NCI-H2107 treated with DMSO at 0.1 percent for 48 hours (cell line): Measurements from ENCODE around the gene DCP1A.
"Not testable (repeated sequence)": the region's sequence is repeated elsewhere in the genome, so short reads cannot be mapped to it uniquely, and the experiment has no call there.

ENCODE experiments used
- DNase-seq: peaks from one replicate; lab custom pipeline; 2025; ENCODE audit not compliant: unreplicated experiment; lab: John Stamatoyannopoulos, UW

DCP1A gene

DNA sequence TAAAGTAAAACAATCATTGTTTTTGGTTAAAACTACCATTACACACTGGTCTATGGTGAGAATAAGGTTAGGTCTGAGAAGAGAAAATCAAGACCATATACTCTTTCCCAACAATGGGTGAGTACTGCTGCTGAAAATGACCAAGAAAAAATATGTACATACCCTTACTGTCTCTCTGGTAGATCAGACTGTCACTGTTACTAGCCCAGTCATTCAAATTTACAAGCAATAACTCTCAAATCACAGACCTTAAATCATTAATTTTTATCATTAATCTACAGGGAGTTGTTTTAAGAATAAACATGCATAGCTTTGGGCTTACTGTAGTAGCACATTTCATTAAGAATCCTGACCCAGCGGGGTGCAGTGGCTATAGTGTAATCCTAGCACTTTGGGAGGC is 17.4 kb downstream of the DCP1A start:
- DNase-seq = no peak

DNA sequence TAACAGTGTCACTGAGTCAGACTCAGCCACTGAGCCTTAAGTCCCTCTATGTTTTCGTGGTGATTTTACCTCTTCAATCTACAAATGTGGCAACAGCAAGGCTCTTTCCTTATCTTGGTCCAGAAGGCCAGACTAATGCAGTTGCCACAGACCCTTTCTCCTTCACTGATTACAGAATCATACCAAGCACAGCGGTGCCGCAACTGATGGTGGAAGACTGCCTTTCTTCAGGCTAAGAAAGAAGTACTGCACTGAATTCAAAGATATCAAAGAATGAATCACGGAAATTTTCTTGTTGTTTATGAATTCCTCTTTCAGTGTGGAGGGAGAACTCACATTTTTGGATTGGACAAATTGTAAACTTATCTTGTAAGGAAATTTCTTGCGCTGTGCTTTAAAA is 18.6 kb downstream of the DCP1A start:
- DNase-seq = no peak

DNA sequence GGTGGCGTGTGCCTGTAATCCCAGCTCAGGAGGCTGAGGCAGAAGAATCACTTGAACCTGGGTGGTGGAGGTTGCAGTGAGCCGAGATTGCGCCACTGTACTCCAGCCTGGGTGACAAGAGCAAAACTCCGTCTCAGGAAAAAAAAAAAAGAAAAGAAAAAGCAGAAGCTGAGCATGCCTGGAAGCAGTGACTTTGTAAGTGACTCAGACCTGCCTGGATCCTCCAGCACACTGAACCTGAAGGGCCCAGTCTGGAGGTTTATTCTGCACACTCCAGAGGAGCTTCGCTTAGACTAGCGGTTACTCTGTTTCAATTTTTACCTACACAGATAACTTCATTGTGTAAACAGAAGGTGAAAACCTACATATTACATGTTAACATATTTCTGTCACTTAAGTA is 19.4 kb downstream of the DCP1A start:
- not testable (repeated sequence) for DNase-seq

DNA sequence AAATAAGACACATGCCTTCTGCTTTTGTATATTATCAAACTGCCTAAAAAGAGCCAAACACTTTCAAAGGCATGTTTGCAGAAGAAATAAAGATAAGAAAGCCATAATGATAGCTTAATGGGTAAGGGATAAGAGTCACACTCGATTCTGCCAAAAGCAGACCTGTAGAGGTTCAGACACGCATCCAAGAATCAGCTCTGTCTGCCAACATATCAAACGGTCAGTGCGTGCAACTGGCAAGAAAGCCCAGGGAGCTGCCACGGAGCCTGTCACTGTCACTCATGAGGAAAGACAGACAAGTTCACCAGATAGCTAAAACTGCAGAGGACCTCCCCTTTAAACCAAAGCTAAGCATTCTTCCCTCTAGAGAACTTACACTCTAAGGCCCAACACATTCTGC is 23.2 kb downstream of the DCP1A start:
- DNase-seq = no peak

DNA sequence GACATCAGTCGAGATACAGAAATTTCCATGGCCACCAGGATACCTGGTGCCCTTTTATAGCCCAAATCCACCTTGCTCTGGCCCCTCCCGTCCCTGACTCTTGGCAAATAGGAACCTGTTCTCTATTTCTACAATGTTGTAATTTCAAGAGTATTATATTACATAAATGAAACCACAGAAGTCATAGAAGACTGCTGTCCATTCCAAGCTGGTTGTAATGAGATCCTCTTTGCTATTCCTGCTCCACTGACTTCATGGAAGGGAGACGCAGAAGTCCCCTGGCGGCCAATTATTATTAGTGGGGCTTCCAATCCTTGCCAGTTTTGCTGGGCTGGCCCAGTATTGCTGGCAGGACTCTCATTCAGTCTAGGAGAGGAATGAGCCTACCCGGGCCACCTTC is 26.6 kb downstream of the DCP1A start:
- DNase-seq = peak; percentile 72

DNA sequence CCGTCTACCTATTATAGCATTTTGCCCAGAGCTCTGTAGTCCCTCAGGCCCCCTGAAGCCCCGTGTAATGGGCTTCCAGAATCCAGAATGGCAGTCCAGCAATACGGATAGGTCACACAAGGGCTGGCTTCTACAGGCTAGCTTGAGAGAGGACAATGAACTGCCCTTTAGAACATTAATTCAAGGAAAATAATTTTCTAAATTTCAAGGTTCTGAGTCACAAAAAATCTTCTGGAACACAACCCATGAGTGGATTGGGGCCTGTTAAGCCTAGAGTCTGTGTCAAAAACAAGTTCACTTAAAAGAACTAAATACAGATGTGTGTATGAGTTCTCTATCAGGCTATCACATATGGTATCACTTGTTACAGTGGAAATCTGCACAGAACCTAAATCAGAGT is 28.8 kb downstream of the DCP1A start:
- no peak for DNase-seq

DNA sequence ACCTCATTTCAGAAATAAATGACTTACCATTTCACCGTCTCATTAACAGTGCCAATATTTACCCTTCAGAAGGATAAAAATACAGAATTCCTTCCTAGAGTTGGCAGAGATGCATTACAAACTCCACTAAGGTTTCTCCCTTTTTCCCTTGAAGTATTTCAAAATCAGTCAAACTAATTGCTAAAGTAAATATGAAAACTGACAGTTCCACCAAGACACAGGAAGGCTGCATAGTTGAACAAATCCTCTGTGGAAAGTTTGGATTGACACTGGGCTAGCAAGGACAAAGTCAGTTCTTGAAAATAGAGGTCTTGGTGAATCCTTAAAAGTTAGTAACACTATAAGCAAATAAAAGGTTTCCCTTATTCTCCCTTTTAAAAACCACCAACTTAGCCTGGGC is 34.5 kb downstream of the DCP1A start:
- DNase-seq = no peak

DNA sequence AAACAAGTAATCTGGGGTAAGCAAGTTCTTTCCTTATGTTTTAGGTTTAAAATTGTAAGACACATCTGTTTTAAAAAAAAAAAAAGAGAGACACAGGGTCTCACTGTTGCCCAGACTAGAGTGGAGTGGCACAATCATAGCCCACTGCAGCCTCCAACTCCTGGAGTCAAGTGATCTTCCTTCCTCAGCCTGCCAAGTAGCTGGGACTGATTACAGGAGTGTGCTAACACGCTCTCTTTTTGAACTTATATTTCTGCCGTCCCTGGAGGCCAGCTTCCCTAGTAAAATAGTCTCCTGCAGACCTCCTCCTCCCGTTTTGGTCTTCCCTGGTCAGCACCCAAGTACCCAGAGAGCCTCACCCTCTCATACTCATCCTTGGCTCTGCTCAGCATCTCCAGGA is 35.5 kb downstream of the DCP1A start:
- DNase-seq = no peak

DNA sequence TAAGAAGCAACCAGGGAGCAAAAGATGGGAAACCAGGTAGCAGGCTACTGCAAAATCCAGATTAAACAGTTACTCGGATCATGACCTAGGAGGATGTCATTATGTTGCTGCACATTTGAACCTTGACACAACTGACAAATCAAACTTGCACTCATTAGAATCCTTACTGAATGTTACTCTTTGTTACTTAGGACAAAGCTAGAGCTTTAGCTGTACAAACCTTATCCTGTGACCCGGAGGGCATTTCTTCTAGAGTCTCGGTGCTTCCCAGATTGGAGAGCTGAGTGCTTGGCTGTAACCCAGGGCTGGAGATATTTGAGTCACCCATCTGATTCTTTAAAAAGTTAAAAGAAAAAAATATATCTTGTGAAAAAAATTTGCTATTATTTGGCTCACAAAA is 43.4 kb downstream of the DCP1A start:
- no peak for DNase-seq

DNA sequence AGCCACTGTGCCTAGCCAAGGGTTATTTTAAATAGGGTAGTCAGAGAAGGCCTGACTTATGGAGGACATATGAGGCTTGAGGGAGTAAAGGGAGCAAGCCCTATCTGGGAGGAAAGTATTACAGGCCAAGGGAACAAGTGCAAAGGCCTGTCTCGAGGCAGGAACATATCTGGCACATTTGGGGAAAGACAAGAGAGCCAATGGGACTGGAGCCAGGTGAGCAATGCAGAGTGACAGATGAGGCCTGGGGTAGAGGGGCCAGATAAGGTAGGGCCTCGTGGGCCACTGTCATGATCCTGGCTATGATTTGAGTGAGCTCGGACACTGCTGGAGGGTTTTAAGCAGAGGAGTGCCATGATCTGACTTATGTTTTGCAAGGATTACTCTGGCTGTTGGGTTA is 43.8 kb downstream of the DCP1A start:
- DNase-seq = no peak

DNA sequence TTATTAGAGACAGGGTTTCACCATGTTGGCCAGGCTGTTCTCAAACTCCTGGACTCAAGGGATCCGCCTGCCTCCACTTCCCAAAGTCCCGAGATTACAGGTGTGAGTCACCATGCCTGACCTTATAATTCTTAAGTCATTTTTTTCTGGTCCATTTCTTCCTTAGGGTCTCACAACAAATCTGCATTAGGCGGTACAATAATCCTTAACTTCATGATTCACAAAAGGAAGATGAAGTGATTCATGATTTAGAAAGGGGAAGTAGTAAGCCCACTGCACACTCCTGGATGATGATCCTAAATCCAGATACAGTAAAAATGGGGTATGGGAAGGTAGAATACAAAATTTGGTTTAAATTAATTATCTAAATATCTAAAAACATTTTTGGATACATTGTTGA is 46.5 kb downstream of the DCP1A start:
- DNase-seq = no peak

DNA sequence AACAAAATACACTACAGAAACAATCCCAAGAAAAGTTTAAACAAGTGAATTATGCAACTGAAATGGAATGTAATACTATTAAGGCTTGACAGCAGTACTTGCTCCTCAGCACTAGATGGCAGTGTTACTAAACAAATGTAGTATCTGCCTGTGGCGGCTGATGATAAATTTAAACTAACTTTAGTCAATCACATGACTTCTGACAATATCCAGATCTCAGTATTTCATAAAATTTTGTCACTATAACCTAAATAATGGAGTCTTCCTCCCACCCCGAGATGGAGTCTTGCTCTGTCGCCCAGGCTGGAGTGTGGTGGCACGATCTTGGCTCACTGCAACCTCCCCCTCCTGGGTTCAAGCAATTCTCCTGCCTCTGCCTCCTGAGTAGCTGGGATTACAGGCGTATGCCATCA is 47.7 kb downstream of the DCP1A start:
- DNase-seq = peak; percentile 31

DNA sequence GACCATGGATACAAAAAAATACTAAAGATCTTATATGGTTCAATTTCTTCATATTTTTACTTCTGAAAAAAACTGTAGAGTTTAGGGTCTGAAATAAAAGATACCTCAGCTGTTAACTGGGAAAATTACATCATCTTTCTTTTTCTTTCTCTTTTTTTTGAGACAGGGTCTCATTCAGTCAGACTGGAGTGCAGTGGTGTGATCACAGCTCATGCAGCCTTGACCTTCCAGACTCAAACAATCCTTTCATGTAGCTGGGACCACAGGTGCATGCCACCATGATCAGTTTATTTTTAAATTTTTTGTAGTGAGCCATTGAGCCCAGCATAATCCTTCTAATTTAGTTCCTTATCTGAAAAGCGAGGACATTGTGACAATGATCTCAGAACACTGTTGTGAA is 51.9 kb downstream of the DCP1A start:
- no peak for DNase-seq

DNA sequence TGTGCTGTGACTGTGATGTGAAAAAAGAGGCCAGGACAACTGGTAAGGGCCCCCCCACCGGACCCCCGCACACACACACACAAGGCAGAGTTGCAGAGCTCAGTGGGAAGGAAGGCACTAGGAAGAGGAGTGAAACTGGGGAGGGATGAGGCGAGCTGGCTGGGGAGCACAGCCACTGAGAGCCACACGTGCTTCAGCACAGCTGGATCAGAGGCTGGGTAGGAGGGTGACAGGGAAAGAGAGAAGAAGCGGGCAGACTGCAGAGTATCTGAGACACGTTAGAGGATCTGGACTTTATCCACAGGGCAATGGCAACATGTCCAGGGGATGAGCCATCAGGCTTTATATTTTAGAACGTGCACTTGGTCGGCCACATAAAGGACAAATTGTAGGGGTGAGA is 53.5 kb downstream of the DCP1A start:
- no peak for DNase-seq

DNA sequence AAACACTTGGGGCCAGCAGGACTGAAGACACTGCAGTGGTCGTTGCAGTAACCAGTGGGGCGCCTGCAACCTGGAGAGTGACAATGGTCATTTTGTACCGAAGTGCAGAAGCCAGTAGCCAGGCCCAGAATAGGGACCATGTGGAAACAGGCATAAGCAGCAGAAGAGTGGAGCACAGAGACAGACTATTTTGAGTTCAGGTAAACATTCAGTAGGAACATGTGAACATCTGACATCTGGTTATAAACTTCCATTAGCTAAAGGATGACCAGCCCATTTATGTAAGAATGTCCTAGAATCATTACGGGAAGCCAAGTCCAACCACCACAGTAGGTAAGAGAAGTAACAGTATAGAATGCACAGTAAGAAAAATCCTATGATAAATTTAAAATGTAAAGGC is 59.1 kb downstream of the DCP1A start:
- no peak for DNase-seq

DNA sequence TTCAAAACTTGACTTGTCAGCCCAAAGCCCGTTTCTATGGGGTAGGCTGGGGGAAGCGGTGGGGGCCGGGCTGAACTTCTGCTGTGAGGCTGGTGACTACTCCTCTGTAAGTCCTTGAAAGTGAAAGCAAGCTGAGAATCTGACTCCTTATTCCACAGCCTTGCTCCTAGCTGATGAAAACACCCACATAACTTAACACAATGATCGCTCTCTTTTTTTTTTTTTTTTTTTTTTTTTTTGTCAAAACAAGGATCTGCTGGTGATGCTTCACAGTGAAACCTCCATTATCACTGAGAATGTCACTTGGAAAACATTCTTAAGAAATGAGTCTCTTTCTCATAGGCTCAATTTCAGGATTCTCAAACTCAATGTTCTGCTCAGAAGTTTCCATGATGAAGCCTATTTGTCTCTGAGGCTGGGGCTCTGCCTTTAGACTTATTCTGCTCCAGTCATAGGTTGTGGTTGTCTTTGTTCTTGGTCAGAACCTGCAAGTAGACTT is 60.2 kb downstream of the DCP1A start:
- DNase-seq = no peak

DNA sequence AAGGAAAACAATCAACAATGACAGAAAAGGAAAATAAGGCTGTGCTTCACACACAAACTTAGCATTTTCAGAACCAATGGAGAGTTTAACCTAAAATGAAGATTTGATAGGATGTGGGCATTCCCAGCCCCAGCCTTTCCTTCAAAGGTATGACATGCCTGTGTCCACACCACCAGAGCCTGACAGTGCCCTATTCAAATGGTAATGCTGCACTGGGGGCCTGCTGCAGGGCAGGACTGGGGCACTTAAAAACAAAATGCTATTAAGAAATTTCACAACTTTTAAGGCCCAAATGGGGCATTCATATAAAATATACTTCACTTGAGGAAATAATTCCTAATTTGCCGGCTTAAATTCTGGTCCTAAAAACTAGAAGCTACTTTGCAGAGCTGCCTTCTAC is 60.6 kb downstream of the DCP1A start:
- no peak for DNase-seq

DNA sequence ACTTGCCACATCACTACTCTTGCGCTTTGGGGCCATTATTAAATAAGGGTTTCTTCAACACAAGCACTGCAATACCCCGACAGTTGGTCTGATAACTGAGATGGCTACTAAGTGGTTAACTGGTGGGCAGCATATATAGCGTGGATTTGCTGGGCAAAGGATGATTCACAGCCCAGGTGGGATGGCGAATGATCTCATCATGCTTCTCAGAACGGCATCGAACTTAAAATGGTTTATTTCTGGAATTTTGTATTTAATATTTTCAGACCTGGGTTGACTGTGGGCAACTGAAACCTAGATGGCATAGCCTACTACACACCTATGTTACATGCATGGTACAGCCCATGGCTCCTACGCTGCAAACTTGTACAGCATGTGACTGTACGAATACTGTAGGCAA is 64.8 kb downstream of the DCP1A start:
- DNase-seq = no peak

DNA sequence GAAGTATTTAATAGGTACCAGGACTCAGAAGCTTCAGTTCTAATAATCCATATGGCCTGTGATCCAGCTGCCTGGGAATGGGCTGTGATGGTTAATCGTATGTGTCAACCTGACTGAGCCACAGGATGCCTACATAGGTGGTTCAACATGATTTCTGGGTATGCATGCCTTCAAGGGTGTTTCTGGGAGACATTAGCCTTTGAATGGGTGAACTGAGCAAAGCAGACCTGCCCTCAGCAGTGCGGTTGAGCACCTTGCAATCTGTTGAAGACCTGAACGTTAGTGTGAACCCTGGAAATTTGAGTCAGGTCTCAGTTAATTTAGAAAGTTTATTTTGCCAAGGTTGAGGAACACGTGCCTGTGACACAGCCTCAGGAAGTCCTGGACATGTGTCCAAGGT is 68.7 kb downstream of the DCP1A start:
- no peak for DNase-seq

DNA sequence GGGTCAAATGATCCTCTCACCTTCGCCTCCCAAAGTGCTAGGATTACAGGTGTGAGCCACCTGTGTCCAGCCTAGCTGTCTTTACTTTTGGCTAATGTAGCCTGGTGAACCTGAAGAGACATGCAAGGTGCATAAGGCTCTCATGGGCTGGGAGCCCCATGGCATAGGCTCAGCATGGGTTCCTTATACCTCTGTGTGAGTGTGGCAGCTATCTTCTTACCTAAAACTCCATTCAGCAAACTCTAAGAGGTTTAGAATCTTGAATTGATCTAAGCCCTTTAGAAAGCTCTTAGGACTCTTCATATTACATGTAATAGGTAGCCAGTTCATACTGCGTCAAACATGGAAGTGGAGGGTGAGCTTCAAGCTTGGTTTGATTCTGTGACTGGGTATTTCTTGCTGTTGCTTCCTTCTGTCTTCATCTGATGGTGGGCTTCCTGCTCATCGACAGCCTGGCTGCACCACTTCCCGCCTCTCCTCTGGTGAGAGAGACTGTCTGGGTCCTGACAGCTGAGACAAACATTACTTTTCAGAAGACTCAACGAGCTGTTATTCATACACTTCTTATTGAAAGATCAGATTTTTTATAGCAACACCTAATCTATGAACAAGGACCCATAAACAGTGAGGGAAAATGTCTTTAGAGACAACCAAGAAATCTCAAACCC is 72.3 kb downstream of the DCP1A start:
- DNase-seq = no peak

DNA sequence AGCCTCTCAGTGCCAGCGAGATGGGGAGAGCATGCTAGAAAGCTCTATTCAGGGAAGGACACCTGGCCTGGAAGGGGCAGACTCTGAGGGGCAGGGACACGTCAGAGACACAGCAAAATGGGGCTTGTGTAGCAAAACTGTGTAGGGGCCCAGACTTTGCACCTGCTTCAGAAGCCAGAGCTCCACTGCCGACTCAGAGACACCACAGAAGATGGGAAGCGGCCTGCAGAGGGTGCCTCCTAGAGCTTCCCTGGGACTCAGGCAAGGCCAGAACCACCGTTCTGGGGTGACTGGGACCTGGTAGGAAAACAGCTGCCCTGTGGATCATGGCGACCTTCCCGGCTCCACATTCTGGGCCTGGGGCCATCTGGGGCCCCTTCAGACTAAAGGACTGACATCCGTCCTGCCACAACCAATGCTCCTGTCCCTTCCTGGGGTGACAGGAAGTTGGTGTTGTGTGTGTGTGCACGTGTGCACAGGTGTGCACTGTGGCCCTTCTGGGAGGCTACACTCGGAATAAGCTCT is 74.1 kb downstream of the DCP1A start:
- DNase-seq = no peak

DNA sequence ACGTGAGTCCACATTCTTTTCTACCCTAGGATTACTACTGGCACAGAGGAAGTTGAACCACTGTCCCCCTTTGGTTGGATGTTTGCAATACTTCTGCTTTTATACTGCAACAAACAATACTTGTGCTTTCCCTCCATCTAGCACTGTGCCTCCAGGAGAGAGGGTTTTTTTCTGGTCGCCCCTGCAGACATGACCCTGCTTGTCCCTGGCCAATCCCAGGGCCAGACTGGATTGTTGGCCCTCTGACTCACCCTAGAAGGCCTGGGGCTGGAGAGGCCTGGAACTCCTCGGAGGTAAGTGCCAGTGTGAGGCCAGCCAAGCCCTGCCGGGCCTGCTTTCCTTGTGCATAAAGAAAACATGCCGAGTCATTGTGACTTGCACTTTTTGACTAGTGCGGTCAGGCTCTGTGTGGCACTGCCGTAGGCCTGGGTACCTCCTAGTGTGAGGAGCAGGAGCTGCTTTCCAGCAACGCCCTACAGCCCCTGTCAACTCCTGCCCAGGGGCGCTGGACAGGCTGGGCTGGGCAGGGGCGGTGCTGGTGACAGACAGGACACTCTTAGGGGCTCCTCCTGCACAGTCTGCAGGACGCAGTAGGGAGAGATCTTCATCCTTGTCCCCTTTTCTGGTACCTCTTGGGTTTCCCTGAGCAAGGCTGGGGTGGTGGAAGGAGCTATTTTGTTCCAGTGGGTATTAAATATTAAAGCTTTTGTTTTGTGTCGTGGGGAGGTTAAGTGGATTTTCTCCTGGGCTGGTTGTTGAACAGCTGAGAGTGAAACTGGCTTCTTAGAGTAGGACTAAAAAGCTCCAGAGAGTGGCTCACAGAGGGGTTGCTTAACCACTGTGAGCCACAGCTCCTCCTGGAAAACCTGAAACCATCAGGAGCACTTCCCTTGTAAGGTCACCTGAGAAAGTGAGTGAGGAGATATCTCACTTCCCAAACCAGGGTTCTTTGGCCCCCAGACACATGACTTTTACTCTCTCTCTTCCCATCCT is 77.2 kb downstream of the DCP1A start:
- peak; percentile 45 for DNase-seq
